PC-3 (cell line): ENCODE results near the gene PLD1.

Experiments
- CTCF ChIP-seq: fragments of 300-600 bp; sonication (generic); conservative IDR thresholded peaks from 2 replicates; pipeline ENCODE4 v1.5.1; 2017; ENCODE audit warnings: antibody characterized with exemption, low read depth, mild to moderate bottlenecking, low read length
- EZH2phosphoT487 ChIP-seq: fragments of 300-600 bp; sonication (generic); IDR thresholded peaks from 2 replicates; pipeline ENCODE4 v1.6.1; 2018; ENCODE audit warnings: mild to moderate bottlenecking, antibody characterized with exemption, low read length, borderline replicate concordance

GRCh38 chr3:171772427-171773056 is 37.7 kb downstream of the PLD1 start:
- peak; percentile 91 for TF ChIP-seq CTCF
- TF ChIP-seq EZH2phosphoT487: no peak
